Upper lobe of left lung (tissue), 6 donors: Measurements from ENCODE around the gene WNT1. TPM values are rescaled to one million over a fixed set of nuclear protein-coding genes. Genes with fewer than 3 reads are reported as not detected.

ENCODE experiments used
- ATAC-seq, 2 donors: fragments of 200-7000 bp; cut with Tn5 transposase; one replicate each; pipeline ENCODE4 v1.9.1; 2022; ENCODE audit warnings: mild to moderate bottlenecking in 2 of 2, moderate library complexity in 2 of 2; ENCODE audit not compliant: low FRiP score in 2 of 2
- DNase-seq, 2 donors: peaks; one replicate each; pipeline ENCODE4 v3.0.0-alpha.2; 2019 to 2020
- H3K27ac ChIP-seq, 4 donors: fragments of 200-600 bp; sonication (generic); one replicate each; pipeline ENCODE4 v1.5.1; 2016 to 2019
- H3K27me3 ChIP-seq, 4 donors: fragments of 200-600 bp; sonication (generic); one replicate each; pipeline ENCODE4 v1.5.1; 2017 to 2019
- H3K36me3 ChIP-seq, 4 donors: fragments of 200-600 bp; sonication (generic); one replicate each; pipeline ENCODE4 v1.5.1; 2016 to 2019
- H3K4me1 ChIP-seq, 4 donors: fragments of 200-600 bp; sonication (generic); one replicate each; pipeline ENCODE4 v1.5.1; 2018 to 2019
- H3K4me3 ChIP-seq, 4 donors: fragments of 200-600 bp; sonication (generic); one replicate each; pipeline ENCODE4 v1.5.1; 2017 to 2019; ENCODE audit warnings: mild to moderate bottlenecking in 2 of 4, moderate library complexity in 1 of 4
- H3K9me3 ChIP-seq, 4 donors: fragments of 200-600 bp; sonication (generic); one replicate each; pipeline ENCODE4 v1.5.1; 2018 to 2019
- EP300 ChIP-seq, 4 donors: sonication (generic); formaldehyde crosslinking; IDR thresholded peaks; one replicate each; pipeline ENCODE4 v1.5.1; 2017; ENCODE audit warnings: antibody characterized with exemption in 4 of 4, control low read depth in 2 of 4
- POLR2A ChIP-seq, 4 donors: fragments of 450-650 bp; IDR thresholded peaks; one replicate each; pipeline ENCODE4 v1.5.1; 2016 to 2017; ENCODE audit warnings: antibody characterized with exemption in 4 of 4, mild to moderate bottlenecking in 2 of 4
- POLR2AphosphoS5 ChIP-seq, 2 donors: sonication (generic); formaldehyde crosslinking; IDR thresholded peaks; one replicate each; pipeline ENCODE4 v1.5.1; 2017; ENCODE audit warnings: antibody characterized with exemption in 2 of 2
- WGBS, 2 donors: methylation state at CpG; one replicate each; pipeline ENCODE4 v1.1.5; 2017 to 2018; 5-methylcytosine and 5-hydroxymethylcytosine counted together
- total RNA-seq, 6 donors: library from RNA; depleted of rRNA in 4 of 6; stranded (reverse); fragments of >200 nt in 4 of 6; gene quantifications; one replicate each; pipeline versions ENCODE4 v1.1.0 to v1.2.1, GENCODE V29; 2016 to 2021
- TF ChIP-seq, protein P1 (sequence below), 6 experiments: fragments of 450-650 bp in 4 of 6; fragments of 200-600 bp in 2 of 6; sonication (generic) in 2 of 6; IDR thresholded peaks; one replicate each; pipeline ENCODE4 v1.5.1; 2016 to 2019; ENCODE audit warnings: antibody characterized with exemption in 6 of 6
- donor health status: DM: no; HTN: no; CAD: no; lungs with moderate emphysema.
- donor health status: DM: no; HTN: yes; CAD: no; lungs with severe emphysema.

WNT1 gene
- total RNA-seq, 6 donors from 2014 or later = 0.34 TPM; not detected in 5

DNA sequence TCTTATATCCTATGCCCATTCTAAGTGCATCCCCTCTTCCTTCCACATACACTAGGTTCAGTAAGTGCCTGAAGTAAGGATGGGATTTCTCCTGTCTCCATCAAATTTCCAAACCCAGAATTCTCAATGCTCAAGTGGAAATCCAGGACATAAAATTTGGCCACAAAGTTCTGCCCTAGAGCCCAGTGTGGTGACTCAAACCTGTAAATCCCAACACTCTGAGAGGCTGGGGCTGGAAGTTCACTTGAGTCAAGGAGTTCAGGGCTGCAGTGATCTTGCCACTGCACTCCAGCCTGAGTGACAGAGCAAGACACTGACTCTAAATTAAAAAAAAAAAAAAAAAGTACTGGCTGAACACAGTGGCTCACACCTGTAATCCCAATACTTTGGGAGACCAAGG lies 16.3 kb upstream of the WNT1 start:
- H3K4me1 ChIP-seq = peaks cover 5 to 9% (median 6%) of the 10 kb centered on the region in 4 donors
- TF ChIP-seq POLR2AphosphoS5 (IDR thresholded peaks at IDR 0.05) (no peak), POLR2A (IDR thresholded peaks at IDR 0.05) (no peak), EP300 (IDR thresholded peaks at IDR 0.05) (no peak)
- TF ChIP-seq, protein P1, sequence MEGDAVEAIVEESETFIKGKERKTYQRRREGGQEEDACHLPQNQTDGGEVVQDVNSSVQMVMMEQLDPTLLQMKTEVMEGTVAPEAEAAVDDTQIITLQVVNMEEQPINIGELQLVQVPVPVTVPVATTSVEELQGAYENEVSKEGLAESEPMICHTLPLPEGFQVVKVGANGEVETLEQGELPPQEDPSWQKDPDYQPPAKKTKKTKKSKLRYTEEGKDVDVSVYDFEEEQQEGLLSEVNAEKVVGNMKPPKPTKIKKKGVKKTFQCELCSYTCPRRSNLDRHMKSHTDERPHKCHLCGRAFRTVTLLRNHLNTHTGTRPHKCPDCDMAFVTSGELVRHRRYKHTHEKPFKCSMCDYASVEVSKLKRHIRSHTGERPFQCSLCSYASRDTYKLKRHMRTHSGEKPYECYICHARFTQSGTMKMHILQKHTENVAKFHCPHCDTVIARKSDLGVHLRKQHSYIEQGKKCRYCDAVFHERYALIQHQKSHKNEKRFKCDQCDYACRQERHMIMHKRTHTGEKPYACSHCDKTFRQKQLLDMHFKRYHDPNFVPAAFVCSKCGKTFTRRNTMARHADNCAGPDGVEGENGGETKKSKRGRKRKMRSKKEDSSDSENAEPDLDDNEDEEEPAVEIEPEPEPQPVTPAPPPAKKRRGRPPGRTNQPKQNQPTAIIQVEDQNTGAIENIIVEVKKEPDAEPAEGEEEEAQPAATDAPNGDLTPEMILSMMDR (IDR thresholded peaks at IDR 0.05) = no peak
- H3K9me3 ChIP-seq = no peaks in the 10 kb centered on the region
- H3K27ac ChIP-seq = no peak overlapping the region
- no peaks in the 10 kb centered on the region for H3K36me3 ChIP-seq
- ATAC-seq = no peak
- H3K27me3 ChIP-seq = no peaks in the 10 kb centered on the region
- H3K4me3 ChIP-seq = no peak overlapping the region
- no peak for DNase-seq

DNA sequence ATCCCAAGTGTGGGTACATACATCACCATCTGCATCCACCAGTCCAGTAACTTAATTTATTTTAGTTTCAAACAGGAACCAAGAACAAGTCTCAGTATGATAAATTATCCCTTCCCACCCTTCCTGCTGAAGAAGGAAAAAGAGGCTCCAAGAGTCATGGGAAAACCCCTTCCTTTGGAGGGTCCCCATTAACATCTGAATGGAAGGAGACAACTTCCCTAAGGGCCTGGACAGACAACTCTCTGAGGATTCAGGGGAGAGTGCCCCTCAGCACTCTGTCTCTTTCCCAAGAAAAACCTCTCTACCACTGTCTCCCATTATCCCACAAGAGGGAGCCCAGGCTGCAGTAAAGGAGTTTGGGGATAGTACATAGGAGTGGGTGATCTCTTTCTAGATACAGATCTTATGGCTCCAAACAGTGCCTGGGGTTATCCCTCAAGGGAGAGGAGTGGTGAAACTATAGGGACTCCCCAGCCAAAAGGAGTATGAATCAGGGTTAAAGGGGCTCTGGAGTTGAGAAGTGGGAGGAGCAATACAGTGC lies 12.8 kb upstream of the WNT1 start:
- Histone ChIP-seq H3K9me3 (no peaks in the 10 kb centered on the region), H3K27me3 (peaks cover 0 to 11% (median 5%) of the 10 kb centered on the region in 4 donors), H3K27ac (no peak overlapping the region), H3K4me3 (no peak overlapping the region), H3K4me1 (peaks cover 10 to 12% (median 11%) of the 10 kb centered on the region in 4 donors), H3K36me3 (no peaks in the 10 kb centered on the region)
- TF ChIP-seq EP300 (IDR thresholded peaks at IDR 0.05) (no peak), POLR2A (IDR thresholded peaks at IDR 0.05) (no peak), POLR2AphosphoS5 (IDR thresholded peaks at IDR 0.05) (no peak)
- TF ChIP-seq, protein P1 (IDR thresholded peaks at IDR 0.05) = no peak
- no peak for ATAC-seq
- DNase-seq = no peak

DNA sequence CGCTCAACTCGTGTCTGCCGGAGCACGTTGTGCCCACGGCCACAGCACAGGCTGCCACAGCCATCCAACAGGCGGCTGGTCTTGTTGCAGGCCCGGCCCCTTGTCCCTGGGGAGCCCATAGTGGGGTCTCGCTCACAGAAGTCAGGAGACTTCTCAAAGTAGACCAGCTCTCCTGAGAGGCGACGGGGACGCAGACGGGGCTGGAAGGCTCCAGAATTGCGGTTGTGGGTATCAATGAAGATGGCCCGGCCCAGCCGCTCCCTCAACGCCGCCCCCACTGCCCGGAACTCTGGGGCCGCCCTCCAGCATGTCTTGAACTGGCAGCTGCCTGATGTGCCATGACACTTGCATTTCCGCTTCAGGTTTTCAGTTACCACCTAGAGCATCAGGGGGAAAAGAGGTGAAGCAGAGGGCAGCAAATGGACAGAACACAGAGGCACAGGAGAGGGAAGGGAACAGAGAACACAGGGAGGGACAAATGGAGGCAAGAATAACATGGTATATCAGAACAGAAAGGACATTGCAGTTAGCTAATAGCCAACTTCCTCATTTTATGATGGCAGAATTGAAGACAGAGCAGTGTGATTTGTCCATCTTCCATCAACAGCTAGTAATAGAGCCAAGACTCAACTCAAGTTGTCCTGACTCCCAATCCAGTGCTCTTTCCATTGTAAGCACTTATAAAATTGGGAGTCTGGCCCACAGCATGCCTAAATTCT lies 11.8 kb upstream of the WNT1 start:
- peak in 1 of 2 donors; percentile 75 for DNase-seq
- Histone ChIP-seq H3K4me1 (peaks cover 18 to 22% (median 19%) of the 10 kb centered on the region in 4 donors), H3K9me3 (no peaks in the 10 kb centered on the region), H3K27me3 (peaks cover 0 to 19% (median 10%) of the 10 kb centered on the region in 4 donors), H3K4me3 (no peak overlapping the region), H3K27ac (no peak overlapping the region), H3K36me3 (no peaks in the 10 kb centered on the region)
- WGBS, 2 donors = 82 to 85% methylated on average over 8 to 20 of the region's 20 CpGs
- no peak for ATAC-seq
- TF ChIP-seq, protein P1 (IDR thresholded peaks at IDR 0.05) = no peak
- TF ChIP-seq EP300 (IDR thresholded peaks at IDR 0.05) (no peak), POLR2A (IDR thresholded peaks at IDR 0.05) (no peak), POLR2AphosphoS5 (IDR thresholded peaks at IDR 0.05) (no peak)

DNA sequence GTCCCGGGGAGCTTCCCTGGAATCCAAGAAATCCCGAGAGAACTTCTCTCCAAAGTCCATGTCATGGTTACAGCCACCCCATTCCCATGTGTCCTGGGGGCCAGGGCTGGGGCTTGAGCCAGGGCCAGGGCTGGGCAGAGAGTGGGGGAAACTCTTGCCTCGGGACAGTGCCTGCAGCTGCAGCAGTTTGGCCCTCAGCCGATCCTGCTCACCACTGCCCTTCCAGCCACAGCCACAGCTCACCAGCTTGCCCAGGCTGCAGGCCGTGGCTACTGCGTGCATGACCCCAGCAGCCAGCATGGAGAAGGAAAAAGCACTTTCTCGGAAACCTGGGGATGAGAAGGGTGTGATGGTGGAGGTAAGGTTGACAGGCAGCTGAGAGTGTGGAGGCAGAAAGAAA lies 10.1 kb upstream of the WNT1 start:
- H3K4me1 ChIP-seq = peaks cover 25 to 39% (median 26%) of the 10 kb centered on the region in 4 donors
- H3K9me3 ChIP-seq = no peaks in the 10 kb centered on the region
- no peak overlapping the region for H3K27ac ChIP-seq
- ATAC-seq = no peak
- H3K4me3 ChIP-seq = no peak overlapping the region
- no peak for TF ChIP-seq POLR2A (IDR thresholded peaks at IDR 0.05)
- TF ChIP-seq EP300 (IDR thresholded peaks at IDR 0.05) = no peak
- TF ChIP-seq, protein P1 (IDR thresholded peaks at IDR 0.05) = no peak
- no peak for TF ChIP-seq POLR2AphosphoS5 (IDR thresholded peaks at IDR 0.05)
- 83 to 84% methylated on average over 7 of the region's 7 CpGs for WGBS, 2 donors
- peak in 1 of 2 donors; percentile 59 for DNase-seq
- H3K27me3 ChIP-seq = peaks cover 0 to 36% (median 18%) of the 10 kb centered on the region in 4 donors
- H3K36me3 ChIP-seq = no peaks in the 10 kb centered on the region
